Epithelial cell of prostate (primary cell): ENCODE results near the gene SGF29.
"Not testable (repeated sequence)": the region's sequence is repeated elsewhere in the genome, so short reads cannot be mapped to it uniquely, and the experiment has no call there.

Experiments used
- DNase-seq: peaks from one replicate; pipeline ENCODE4 v3.0.0-alpha.2; 2011; ENCODE audit warnings: low read depth, low spot score
- H3K27ac ChIP-seq: fragments of 450-650 bp; 2 replicates; pipeline ENCODE4 v1.5.1; 2017; ENCODE audit warnings: mild to moderate bottlenecking

SGF29 gene

DNA sequence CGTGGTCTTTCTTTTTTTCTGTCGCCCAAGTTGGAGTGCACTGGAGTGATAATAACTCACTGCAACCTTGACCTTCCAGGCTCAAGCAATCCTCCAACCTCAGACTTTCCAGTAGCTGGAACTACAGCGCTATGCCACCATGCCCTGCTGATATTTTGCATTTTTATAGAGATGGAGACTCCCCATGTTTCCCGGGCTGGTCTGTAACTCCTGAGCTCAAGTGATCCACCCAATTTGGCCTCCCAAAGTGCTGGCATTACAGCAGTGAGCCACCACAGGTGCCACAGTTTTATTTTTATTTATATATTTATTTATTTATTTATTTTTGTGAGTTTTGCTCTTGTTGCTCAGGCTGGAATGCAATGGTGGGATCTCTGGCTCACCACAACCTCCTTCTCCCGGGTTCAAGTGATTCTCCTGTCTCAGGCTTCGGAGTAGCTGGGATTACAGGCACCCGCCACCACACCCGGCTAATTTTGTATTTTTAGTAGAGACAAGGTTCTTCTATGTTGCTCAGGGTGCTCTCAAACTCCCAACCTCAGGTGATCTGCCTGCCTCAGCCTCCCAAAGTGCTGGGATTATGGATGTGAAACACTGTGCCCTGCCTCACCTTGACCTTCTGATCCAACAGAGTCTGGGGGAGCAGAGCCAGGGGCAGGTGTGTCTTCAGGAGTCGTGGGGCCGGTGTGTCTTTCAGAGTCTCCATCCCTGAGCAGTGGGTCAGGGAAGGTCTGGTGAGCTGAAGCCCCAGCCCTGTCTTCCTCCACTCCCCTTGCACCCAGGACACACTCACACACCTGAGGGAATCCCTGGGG, 54.2 kb downstream of the SGF29 start:
- H3K27ac ChIP-seq, DNase-seq: not testable (repeated sequence)

DNA sequence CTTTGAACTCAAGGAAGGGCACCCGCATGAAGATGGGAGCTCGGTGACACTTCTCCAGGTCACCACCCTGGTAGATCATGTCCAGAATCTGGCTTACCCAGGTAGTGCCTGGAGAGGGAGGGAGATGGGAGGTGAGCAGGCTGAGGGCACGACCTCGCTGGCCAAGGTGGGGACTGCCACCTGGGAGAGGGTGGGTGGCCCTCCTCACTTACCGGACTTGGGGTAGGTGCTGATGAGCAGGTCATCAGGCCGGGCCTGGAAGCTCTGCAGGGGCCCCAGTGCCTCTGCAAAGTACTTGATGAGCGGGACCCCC, 54.7 kb downstream of the SGF29 start:
- not testable (repeated sequence) for H3K27ac ChIP-seq, DNase-seq

DNA sequence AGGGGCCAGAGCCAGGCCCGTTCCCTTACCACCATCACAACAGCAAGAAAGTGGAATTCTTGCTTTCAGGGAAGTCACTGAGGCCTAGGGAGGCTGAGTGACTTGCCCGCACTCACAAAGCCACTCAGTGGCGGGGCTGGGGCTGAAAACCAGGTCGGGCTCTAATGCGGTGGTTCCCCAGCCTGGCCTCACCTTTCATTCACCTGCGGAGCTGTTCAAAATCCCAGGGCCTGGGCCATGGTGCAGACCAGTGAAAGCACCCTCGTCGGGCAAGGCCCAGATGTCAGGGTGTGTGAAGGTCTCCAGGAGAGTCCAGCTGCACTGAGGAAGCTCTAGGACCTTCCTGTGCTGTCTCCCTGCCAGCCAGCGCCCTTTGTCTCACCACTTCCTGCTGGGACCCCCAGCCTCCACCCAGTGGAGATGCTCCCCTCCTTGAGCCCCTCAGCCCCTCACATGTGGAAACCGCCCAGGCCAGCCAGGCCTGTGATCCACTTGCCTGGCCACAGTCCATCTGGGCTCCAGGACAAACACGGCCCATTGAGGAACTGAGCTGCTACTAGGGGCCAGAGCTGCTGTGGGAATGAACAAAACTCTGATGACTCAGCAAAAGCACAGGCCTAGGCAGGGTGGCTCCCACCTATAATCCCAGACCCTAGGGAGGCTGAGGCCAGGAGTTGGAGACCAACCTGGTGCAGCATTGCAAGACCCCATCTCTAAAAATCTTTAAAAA, 55.3 kb downstream of the SGF29 start:
- DNase-seq = not testable (repeated sequence)

DNA sequence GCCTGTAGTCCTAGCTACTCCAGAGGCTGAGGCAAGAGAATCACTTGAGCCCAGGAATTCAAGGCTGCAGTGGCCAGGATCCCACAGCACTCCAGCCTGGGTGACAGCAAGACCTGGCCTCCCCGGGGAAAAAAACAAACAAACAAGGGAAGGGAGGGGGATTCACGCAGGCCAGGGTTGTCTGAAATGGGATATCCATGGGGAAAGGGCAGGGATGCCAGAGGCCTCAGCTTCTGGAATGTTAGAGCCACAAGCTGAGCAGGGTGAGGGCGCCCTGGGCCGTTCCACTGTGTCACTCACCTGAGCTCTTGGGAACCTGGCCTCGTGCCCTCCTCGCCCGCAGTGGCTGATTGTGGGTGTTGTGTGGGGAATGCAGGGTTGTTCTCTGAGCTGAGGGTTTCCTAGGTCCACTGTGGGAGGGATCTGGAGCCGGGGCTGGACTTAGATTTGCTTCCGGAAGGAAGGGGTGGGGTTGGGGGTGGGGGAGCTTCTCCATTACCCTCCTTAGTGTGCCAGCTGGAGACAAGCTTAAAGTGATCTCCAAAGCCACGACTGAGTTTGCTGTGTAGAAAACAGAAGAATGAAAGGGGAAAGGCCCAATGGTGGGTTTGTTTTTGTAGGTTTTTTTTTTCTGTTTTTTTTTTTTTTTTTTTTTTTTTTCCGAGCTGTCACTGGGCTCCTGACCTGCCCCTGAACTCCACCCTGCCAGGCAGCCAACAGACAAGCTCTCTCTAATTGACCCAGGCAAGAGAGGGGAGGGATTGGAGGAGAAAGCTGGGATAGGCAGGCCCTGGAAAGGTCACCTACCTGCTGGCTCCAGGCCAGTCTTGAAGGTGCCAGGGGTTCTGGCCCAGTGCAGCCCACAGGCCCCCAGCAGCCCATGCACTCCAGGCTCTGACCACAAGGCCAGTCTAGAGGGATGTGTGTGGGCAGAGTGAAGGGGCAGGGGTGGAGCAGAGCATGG, 56.2 kb downstream of the SGF29 start, which contains the start of gene SULT1A1:
TSS of gene SULT1A1 (minus strand) at position 414 of the 964 bp plus-strand sequence. CDS start 1,189 bp downstream, outside the sequence.
- DNase-seq = no peak
- H3K27ac ChIP-seq = no peak within 1 kb of the TSS

More for the DNA sequence above, 55.3 kb downstream of the SGF29 start:
- not testable (repeated sequence) for H3K27ac ChIP-seq

DNA sequence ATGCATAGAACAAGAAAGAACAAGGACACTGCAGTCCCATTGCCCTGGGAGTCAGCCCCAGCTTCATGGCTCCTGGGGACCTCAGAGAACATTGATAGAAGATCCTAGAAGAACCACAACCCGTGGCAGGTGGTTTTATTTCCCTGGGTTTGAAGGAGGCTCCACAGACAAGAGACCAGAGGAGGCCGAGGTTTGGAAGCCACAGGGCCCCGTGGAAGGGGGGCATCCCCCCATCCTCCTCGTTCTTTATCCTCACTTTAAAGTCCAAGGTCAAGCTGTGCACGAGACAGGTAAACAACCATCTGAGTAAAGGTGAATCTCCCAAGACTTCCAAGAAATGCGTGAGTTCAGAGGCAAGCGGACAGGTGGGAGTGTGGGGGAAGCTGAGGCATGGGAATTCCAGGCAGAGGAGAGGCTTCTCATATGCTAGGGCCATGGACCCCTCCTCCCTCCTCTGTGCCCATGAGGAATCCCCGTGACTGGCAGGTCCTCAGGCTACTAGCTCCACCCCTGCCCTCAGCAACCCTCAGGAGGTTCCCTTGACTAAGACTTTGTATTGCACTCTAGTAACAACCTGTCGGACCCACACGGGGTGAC, 57.0 kb downstream of the SGF29 start:
- no peak for DNase-seq
- H3K27ac ChIP-seq = no peak overlapping the region

DNA sequence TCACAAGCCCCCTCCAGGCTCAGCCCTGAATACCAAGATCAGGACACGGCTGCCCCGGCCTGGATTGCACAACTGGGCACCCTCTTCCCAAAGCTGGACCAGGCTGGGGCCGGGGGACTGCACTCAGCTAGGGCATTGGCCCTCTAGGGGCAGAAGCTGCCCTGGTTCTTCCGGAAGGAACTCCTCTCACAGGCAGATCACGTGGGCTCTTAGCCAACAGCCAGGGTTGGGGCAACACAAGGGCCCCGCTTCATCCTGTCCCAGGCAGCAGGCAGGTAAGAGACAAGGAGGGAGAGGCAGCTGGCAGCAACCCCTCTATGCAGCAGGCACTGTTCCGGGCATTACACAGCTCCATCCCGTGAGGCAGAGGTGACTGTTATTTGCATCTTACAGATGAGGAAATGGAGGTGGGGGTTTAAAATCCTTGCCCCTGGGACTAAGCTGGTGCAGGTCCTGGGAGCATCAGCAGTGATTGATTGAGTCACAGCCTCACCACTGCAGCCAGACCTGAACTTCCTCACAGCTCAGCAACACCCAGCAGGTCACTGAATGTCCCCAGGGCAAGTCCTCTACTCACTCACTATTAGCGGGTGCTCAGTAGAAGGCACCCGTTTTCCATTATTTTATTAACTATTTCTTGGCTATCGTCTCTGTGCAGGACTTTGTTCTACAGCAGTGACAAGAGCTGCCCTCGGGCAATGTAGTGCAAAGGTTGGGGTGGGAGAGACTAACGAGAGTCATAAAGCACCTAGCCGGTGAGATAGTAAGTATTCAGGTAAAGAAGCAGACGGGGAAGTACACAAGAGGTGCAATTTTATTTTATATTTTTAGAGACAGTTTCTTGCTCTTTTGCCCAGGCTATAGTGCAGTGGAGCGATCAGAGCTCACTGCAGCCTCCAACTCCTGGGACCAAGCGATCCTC, 58.9 kb downstream of the SGF29 start:
- not testable (repeated sequence) for H3K27ac ChIP-seq, DNase-seq

DNA sequence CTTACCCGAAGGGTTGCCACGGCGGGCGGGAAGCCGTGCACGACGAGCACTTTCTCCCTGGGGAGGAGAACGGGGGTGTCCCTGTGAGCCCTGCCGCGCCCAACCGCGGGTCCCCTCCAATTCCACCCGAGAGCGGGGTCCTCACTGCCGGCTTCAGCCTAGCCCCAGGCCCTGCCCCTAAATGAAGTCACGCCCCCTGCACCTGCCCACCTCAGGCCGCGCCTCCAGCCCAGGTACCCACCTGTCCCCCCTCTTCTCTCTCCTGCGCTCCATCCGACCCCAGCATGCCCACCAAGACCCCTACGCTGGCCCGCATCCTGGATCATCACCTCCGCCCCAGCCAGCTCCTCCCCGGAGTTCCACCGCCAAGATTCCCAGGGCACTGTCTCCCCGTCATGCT, 60.2 kb downstream of the SGF29 start:
- not testable (repeated sequence) for H3K27ac ChIP-seq, DNase-seq

DNA sequence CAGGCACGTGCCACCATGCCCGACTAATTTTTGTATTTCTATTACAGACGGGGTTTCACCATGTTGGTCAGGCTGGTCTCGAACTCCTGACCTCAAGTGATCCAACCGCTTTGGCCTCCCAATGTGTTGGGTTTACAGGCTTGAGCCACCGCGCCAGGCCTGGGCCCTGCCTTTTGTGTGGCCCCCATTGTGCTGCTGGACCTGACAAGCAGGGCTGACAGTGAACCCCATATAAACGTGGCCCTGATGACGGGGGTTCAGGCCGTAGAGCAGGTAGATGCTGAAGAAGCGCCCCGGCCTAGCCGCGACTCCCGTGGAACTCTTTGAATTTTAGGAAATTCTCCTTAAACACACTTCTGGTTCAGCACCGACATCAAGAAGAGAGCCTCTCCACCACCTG, 60.8 kb downstream of the SGF29 start:
- DNase-seq, H3K27ac ChIP-seq: not testable (repeated sequence)

DNA sequence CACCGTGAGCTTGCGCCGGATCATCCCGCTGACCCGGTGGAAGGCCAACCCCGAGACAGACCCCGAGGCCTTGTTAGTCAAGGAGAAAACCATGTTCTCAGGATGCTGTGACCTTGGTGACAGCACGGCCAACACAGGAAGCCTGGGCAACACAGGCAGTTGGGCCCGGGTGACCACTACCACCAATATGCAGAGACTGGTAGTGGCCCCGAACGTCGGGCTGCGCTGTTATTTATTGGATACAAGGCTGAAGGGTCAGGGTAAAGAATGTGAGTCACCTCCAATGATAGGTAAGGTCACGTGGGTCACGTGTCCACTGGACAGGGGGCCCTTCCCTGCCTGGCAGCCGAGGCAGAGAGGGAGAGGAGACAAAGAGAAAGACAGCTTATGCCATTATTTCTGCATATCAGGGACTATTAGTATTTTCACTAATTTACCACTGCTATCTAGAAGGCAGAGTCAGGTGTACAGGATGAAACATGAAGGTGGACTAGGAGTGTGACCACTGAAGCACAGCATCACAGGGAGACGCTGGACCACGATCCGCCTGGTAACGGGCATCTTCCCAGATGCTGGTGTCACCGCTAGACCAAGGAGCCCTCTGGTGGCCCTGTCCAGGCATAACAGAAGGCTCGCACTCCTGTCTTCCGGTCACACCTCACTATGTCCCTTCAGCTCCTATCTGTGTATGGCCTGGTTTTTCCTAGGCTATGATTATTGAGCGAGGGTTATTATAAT, 61.9 kb downstream of the SGF29 start:
- not testable (repeated sequence) for DNase-seq, H3K27ac ChIP-seq

DNA sequence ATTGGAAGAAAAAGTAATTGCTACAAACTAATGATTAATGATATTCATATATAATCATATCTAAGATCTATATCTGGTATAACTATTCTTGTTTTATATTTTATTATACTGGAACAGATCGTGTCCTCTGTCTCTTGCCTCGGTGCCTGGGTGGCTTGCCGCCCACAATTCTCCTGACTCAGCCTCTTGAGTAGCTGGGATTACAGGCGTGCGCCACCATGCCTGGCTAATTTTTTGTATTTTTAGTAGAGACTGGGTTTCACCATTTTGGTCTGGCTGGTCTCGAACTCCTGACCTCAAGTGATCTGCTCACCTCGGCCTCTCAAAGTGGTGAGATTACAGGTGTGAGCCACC, 62.5 kb downstream of the SGF29 start:
- not testable (repeated sequence) for H3K27ac ChIP-seq

DNA sequence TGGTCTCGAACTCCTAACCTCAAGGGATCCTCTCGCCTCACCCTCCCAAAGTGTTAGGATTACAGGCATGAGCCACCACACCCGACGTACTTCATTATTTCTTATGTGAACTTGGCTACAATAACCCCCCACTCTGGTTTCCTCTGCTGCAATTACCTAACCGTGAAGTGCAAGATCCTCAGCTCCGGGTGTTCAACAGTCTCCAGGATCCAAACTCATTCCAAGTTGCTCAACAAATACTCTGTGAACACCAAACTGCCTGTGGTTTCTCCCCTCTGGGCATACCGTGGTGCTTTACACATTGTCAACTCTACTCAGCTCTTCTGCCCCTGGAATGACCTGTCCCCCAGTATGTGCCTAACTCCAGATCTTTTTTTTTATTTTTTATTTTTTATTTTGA, 62.9 kb downstream of the SGF29 start:
- DNase-seq = no peak

More for the DNA sequence above, 62.5 kb downstream of the SGF29 start:
- DNase-seq = not testable (repeated sequence)

DNA sequence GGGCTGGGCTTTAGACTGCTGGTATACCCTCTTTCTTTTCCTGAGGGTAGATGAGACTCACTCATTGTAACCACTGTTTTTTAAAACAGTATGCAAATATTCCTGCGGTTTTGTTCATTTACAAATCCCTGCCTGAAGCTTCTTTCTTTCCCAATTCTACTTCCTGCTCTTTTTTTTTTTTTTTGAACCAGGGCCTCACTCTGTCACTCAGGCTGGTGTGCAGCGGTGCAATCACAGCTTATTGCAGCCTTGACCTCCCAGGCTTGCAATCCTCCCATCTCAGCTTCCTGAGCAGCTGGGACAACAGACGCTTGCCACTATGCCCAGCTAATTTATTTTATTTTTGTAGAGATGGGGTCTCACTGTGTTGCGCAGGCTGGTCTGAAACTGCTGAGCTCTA, 64.2 kb downstream of the SGF29 start:
- no peak overlapping the region for H3K27ac ChIP-seq
- no peak for DNase-seq

More for the DNA sequence above, 62.9 kb downstream of the SGF29 start:
- H3K27ac ChIP-seq = no peak overlapping the region

DNA sequence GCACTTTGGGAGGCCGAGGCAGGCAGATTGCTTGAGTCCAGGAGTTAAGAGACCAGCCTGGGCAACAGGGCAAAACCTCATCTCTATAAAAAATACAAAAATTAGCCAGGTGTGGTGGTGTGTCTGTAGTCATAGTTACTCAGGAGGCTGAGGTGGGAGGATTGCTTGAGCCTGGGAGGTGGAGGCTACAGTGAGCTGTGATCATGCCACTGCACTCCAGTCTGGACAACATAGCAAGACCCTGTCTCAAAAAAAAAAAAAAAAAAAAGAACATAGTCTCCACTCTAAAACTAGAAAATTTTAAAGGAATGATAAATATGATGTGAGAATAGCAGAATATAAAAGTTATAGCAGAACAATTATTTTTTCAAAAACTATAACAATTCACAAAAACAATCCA, 66.6 kb downstream of the SGF29 start:
- DNase-seq, H3K27ac ChIP-seq: not testable (repeated sequence)

DNA sequence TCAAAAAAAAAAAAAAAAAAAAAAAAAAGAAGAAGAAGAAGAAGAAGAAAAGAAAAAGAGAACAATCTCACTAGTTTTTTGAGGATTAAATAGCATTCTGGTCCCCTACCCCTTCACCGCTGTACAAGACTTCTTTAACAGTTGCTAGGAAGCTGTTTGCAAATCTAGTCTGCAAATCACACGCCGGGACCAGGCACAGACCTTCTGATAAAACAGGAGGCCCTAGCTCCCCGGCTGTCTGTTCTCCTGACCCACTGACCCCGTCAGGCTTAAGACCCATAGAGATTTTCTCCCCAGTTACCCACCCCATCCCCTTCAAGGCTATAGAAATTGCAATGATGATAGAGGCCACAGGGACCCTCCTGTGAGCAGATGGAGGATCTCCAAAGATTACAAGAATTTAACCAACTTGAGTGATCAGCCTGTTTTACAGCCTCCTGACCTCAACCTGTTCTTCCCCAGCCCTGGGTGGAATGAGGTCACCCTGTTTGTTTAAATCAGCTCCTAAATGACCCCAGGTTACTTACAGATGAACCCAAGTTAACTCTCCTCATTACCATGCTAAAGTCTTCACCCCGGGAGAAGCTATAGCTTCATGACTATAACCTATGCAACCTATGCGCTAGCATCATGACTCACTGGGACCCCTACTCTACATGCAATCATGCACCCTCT, 67.9 kb downstream of the SGF29 start:
- no peak overlapping the region for H3K27ac ChIP-seq
- no peak for DNase-seq

DNA sequence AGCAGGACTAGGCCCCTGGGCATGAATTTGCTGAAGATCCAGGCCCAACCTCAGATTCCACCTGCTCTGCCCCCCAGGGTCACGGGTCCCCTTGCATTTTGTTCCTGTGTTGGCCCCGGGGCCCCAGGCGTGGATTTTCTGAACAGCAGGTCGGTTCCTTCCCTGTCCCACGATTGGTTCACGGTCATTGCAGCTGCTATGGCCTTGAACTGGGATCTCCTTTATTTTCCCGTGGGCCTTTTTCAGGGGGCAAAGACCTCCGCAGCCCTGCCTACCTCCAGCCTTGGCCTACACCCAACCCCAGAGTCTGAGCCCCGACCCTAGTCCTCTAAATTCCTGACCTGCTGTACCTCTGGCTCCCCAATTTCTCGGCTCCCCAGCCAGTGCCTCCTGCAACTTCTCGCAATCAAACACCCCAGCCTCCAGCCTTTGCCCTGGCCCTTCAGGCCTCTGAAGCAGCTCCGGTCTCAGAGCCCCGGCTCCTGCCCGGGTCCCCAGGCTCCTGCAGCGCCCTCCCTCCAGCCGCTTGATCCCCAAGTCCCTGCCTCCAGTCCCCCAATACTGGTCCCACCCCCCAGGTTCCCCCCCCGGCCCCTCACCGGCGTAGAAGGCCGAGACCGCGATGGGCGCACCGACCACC, 68.9 kb downstream of the SGF29 start:
- H3K27ac ChIP-seq, DNase-seq: not testable (repeated sequence)

DNA sequence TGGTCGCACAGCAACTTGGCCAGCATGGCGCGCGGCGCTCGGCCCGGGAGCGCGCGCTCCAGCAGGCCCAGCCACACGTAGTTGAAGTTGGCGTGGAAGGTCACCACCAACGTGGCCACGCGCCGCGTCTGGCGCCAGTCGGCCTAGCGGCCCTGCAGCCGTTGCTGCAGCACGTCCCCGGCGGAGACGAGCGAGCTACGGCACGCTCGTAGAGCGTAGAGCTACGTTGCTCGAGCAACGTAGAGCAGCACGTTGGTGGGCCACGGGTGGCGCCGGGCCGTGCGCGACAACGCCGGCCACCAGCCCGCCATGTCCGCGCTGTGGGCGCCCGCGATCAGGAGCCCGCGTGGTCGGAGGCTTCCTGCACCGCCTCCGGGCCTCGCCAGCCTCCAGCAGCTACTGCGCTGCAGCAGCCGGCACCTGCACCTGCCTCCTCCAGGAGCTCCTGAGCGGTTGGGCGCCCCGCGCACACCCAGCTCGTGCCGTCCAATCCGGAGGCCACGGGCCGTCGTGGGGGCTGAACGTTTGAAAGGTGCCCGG, 69.5 kb downstream of the SGF29 start:
- no peak for DNase-seq
- no peak overlapping the region for H3K27ac ChIP-seq

DNA sequence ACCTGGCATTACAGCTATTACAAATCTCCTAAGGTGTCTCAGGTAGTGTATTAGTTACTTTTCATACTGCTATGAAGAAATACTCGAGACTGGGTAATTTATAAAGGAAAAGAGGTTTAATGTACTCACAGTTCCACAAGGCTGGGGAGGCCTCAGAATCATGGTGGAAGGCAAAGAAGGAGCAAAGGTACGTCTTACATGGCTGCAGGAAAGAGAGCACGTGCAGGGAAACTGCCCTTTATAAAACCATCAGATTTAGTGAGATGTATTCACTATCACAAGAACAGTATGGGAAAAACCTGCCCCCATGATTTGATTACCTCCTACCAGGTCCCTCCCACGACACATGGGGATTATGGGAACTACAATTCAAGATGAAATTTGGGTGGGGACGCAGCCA, 77.2 kb downstream of the SGF29 start:
- peak overlapping the region; percentile 26 for H3K27ac ChIP-seq
- DNase-seq = not testable (repeated sequence)
